NB4 (cell line): ENCODE measurements around the gene ASCC3.

Source experiments
- MAX ChIP-seq: IDR thresholded peaks from 2 replicates; pipeline ENCODE4 v1.6.1; 2011; ENCODE audit warnings: low read depth, low read length
- TF ChIP-seq, protein P1 (sequence below): IDR thresholded peaks from one replicate; pipeline ENCODE4 v1.5.1; 2012; ENCODE audit warnings: low read depth, low read length

DNA sequence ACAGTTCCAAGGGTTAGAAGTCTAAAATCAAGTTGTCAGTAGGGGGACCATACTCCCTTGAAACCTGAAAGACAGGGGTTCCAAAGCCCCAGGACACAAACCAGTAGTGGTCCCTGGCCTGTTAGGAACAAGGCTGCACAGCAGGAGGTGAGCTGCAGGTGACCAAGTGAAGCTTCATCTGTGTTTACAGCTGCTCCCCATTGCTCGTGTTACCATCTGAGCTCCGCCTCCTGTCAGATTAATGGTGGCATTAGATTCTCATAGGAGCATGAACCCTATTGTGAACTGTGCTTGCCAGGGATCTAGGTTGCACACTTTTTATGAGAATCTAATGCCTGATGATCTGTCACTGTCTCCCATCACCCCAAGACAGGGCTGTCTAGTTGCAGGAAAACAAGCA, 391.1 kb downstream of the ASCC3 start:
- TF ChIP-seq, protein P1, sequence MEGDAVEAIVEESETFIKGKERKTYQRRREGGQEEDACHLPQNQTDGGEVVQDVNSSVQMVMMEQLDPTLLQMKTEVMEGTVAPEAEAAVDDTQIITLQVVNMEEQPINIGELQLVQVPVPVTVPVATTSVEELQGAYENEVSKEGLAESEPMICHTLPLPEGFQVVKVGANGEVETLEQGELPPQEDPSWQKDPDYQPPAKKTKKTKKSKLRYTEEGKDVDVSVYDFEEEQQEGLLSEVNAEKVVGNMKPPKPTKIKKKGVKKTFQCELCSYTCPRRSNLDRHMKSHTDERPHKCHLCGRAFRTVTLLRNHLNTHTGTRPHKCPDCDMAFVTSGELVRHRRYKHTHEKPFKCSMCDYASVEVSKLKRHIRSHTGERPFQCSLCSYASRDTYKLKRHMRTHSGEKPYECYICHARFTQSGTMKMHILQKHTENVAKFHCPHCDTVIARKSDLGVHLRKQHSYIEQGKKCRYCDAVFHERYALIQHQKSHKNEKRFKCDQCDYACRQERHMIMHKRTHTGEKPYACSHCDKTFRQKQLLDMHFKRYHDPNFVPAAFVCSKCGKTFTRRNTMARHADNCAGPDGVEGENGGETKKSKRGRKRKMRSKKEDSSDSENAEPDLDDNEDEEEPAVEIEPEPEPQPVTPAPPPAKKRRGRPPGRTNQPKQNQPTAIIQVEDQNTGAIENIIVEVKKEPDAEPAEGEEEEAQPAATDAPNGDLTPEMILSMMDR: no peak
- TF ChIP-seq MAX: no peak
